ENCODE measurements around the gene PUM1. TPM values are rescaled to one million over a fixed set of nuclear protein-coding genes. Genes with fewer than 3 reads are reported as not detected.

PUM1 gene
- polyA plus RNA-seq, 4 donors = 16.5 to 76.5 (median 23.3) TPM

GRCh38 chr1:30882678-30883388 lies 182.7 kb downstream of the PUM1 start:
- no peak overlapping the region for H3K27ac ChIP-seq (ENCODE audit: low read depth in 1 of 3, low read length in 2 of 3)
- 79 to 87% (median 81%) methylated on average over 14 of the region's 14 CpGs for WGBS, 3 donors
- no peak overlapping the region for H3K4me3 ChIP-seq (ENCODE audit: low read depth in 1 of 3, low read length in 3 of 3)
- no peaks in the 10 kb centered on the region for H3K27me3 ChIP-seq (ENCODE audit: control insufficient read depth in 3 of 3, insufficient read depth in 3 of 3, low read length in 3 of 3)
- DNase-seq (no peak), FAIRE-seq (no peak)
- peaks cover 0 to 13% (median 0%) of the 10 kb centered on the region in 3 donors for H3K36me3 ChIP-seq (ENCODE audit: control insufficient read depth in 3 of 3, insufficient read depth in 2 of 3, low read depth in 1 of 3, low read length in 3 of 3)
- H3K9me3 ChIP-seq (ENCODE audit: control insufficient read depth in 2 of 2, insufficient read depth in 1 of 2, low read depth in 1 of 2, low read length in 1 of 2) = no peaks in the 10 kb centered on the region
- peaks cover 0 to 17% (median 0%) of the 10 kb centered on the region in 3 donors for H3K4me1 ChIP-seq (ENCODE audit: control insufficient read depth in 3 of 3, insufficient read depth in 2 of 3, low read depth in 1 of 3, low read length in 2 of 3)

Other genes with a start within 250 kb of the PUM1 start
- gene SDC3, start 157.0 kb downstream of the PUM1 start, polyA plus RNA-seq = 10 to 100 TPM in 2 of 4 donors, 1 to 10 TPM in 1, under 1 TPM in 1; 0.67 to 36.1 (median 13.4) TPM
- gene NKAIN1, start 174.2 kb upstream of the PUM1 start, polyA plus RNA-seq = under 1 TPM in 2 of 4 donors, not detected in 2; 0.27 to 0.94 TPM
- 10 to 100 TPM; 14.8 to 44.3 (median 27.6) TPM for gene SNRNP40, start 231.1 kb upstream of the PUM1 start, polyA plus RNA-seq
- gene ZCCHC17, start 231.3 kb upstream of the PUM1 start, polyA plus RNA-seq = 10 to 100 TPM; 21.1 to 28.1 (median 24.5) TPM